IMR-90 (cell line): ENCODE measurements around the gene OR4N5. TPM values are rescaled to one million over a fixed set of nuclear protein-coding genes. Genes with fewer than 3 reads are reported as not detected.

ENCODE experiments used
- ATAC-seq: fragments of 200-7000 bp; cut with Tn5 transposase; 2 replicates; pipeline ENCODE4 v1.9.1; 2020; ENCODE audit warnings: low read depth, mild to moderate bottlenecking, moderate library complexity
- BruUV-seq: library from RNA; stranded (reverse); fragments of 400-500 nt; replicated peaks from 2 replicates; lab custom pipeline; 2021; lab: Mats Ljungman, UMichigan
- CTCF ChIA-PET: fragments of 300-600 bp; formaldehyde crosslinking; extraction: SDS; loops from one replicate; lab custom pipeline; 2021; ENCODE audit warnings: antibody characterized with exemption; lab: Yijun Ruan, JAX
- POLR2A ChIA-PET: fragments of 300-600 bp; sonication (Branson Sonifier 250); formaldehyde crosslinking; loops from one replicate; lab custom pipeline; 2022; ENCODE audit warnings: antibody characterized with exemption; ENCODE audit not compliant: unreplicated experiment; lab: Charles Lee
- DNase-seq: peaks from one replicate; pipeline ENCODE4 v3.0.0; 2013
- H2AFZ ChIP-seq: replicated peaks from 2 replicates; pipeline ENCODE3; 2013; ENCODE audit warnings: low read length, mild to moderate bottlenecking; ENCODE audit not compliant: poor library complexity
- H2AK5ac ChIP-seq: 2 replicates; pipeline ENCODE4 v1.6.1; 2013; ENCODE audit warnings: low read depth, low read length, inconsistent platforms
- H2AK9ac ChIP-seq: replicated peaks from 2 replicates; pipeline ENCODE3; 2013; ENCODE audit warnings: mild to moderate bottlenecking, low read depth, low read length, moderate library complexity; ENCODE audit not compliant: poor library complexity
- H2BK120ac ChIP-seq: 2 replicates; pipeline ENCODE4 v1.6.1; 2013; ENCODE audit warnings: low read depth, low read length, inconsistent platforms
- H2BK15ac ChIP-seq: 3 replicates; pipeline ENCODE4 v1.6.1; 2013; ENCODE audit warnings: low read depth, low read length, inconsistent platforms
- H2BK20ac ChIP-seq: 2 replicates; pipeline ENCODE4 v1.6.1; 2013; ENCODE audit warnings: low read depth, mild to moderate bottlenecking, inconsistent platforms, low read length, moderate library complexity
- H2BK5ac ChIP-seq: 2 replicates; pipeline ENCODE4 v1.6.1; 2013; ENCODE audit warnings: mild to moderate bottlenecking, low read depth, low read length, inconsistent platforms; ENCODE audit not compliant: poor library complexity, severe bottlenecking
- H3K14ac ChIP-seq: replicated peaks from 2 replicates; pipeline ENCODE4 v1.6.1; 2013; ENCODE audit warnings: low read depth, low read length, inconsistent platforms
- H3K18ac ChIP-seq: 2 replicates; pipeline ENCODE4 v1.6.1; 2013; ENCODE audit warnings: low read depth, low read length, control low read depth
- H3K23ac ChIP-seq: 2 replicates; pipeline ENCODE4 v1.6.1; 2013; ENCODE audit warnings: low read depth, low read length, inconsistent platforms
- H3K27ac ChIP-seq: 2 replicates; pipeline ENCODE4 v1.5.1; 2013; ENCODE audit warnings: mild to moderate bottlenecking, control low read depth, low read length; ENCODE audit not compliant: insufficient read depth
- H3K27me3 ChIP-seq: 2 replicates; pipeline ENCODE4 v1.6.1; 2013; ENCODE audit warnings: low read length; ENCODE audit not compliant: control insufficient read depth, insufficient read depth
- H3K36me3 ChIP-seq: 2 replicates; pipeline ENCODE4 v1.6.1; 2013; ENCODE audit warnings: low read length, mixed read lengths; ENCODE audit not compliant: control insufficient read depth, insufficient read depth
- H3K4ac ChIP-seq: 2 replicates; pipeline ENCODE4 v1.6.1; 2013; ENCODE audit warnings: low read depth, low read length, inconsistent platforms
- H3K4me1 ChIP-seq: 2 replicates; pipeline ENCODE4 v1.6.1; 2013; ENCODE audit warnings: low read length, mixed read lengths; ENCODE audit not compliant: control insufficient read depth, insufficient read depth
- H3K4me2 ChIP-seq: 2 replicates; pipeline ENCODE4 v1.6.1; 2013; ENCODE audit warnings: low read depth, mild to moderate bottlenecking, control low read depth, low read length, moderate library complexity
- H3K4me3 ChIP-seq: 2 replicates; pipeline ENCODE4 v1.5.1; 2013; ENCODE audit warnings: low read depth, mild to moderate bottlenecking, control low read depth, low read length, moderate library complexity; ENCODE audit not compliant: insufficient read depth
- H3K56ac ChIP-seq: 2 replicates; pipeline ENCODE4 v1.6.1; 2013; ENCODE audit warnings: low read length, inconsistent platforms; ENCODE audit not compliant: insufficient read depth; ENCODE audit errors: extremely low read depth
- H3K79me1 ChIP-seq, 2 experiments: 2 replicates each; pipeline ENCODE4 v1.6.1; 2013; ENCODE audit warnings: low read length in 2 of 2, inconsistent platforms in 1 of 2, low read depth in 1 of 2
- H3K9ac ChIP-seq: 2 replicates; pipeline ENCODE4 v1.6.1; 2013; ENCODE audit warnings: low read depth, low read length, control low read depth
- H3K9me1 ChIP-seq: 2 replicates; pipeline ENCODE4 v1.6.1; 2013; ENCODE audit warnings: low read length, inconsistent platforms; ENCODE audit not compliant: insufficient read depth
- H3K9me3 ChIP-seq: 2 replicates; pipeline ENCODE4 v1.6.1; 2013; ENCODE audit warnings: low read length; ENCODE audit not compliant: control insufficient read depth, insufficient read depth
- H4K20me1 ChIP-seq: 2 replicates; pipeline ENCODE4 v1.6.1; 2013; ENCODE audit warnings: low read length, inconsistent platforms; ENCODE audit not compliant: insufficient read depth
- H4K5ac ChIP-seq: 2 replicates; pipeline ENCODE4 v1.6.1; 2013; ENCODE audit warnings: mild to moderate bottlenecking, low read depth, low read length, control low read depth
- H4K8ac ChIP-seq, 2 experiments: 2 replicates each; pipeline ENCODE4 v1.6.1; 2013; ENCODE audit warnings: low read depth in 2 of 2, low read length in 2 of 2, control low read depth in 1 of 2, inconsistent platforms in 1 of 2
- H4K91ac ChIP-seq: 2 replicates; pipeline ENCODE4 v1.6.1; 2013; ENCODE audit warnings: low read depth, low read length, inconsistent platforms; ENCODE audit not compliant: insufficient read depth
- BHLHE40 ChIP-seq: fragments of 150-350 bp; IDR thresholded peaks from 2 replicates; pipeline ENCODE4 v1.6.1; 2016; ENCODE audit warnings: mild to moderate bottlenecking, low read depth, low read length
- CTCF ChIP-seq: conservative IDR thresholded peaks from 2 replicates; pipeline ENCODE4 v1.5.1; 2012; ENCODE audit warnings: mild to moderate bottlenecking, low read depth, low read length, improper control_type of control experiment
- ELK1 ChIP-seq: fragments of 150-350 bp; IDR thresholded peaks from 2 replicates; pipeline ENCODE4 v1.6.1; 2016; ENCODE audit warnings: low read depth, mild to moderate bottlenecking, low read length, moderate library complexity, borderline replicate concordance
- MXI1 ChIP-seq: IDR thresholded peaks from 2 replicates; pipeline ENCODE4 v1.6.1; 2012; ENCODE audit warnings: low read depth, mild to moderate bottlenecking, low read length, moderate library complexity, borderline replicate concordance
- RFX5 ChIP-seq: IDR thresholded peaks from 2 replicates; pipeline ENCODE4 v1.8.0; 2012; ENCODE audit warnings: low read depth, mild to moderate bottlenecking, low read length, moderate library complexity
- USF2 ChIP-seq: fragments of 150-350 bp; IDR thresholded peaks from 2 replicates; pipeline ENCODE4 v1.6.1; 2017; ENCODE audit warnings: mild to moderate bottlenecking, antibody characterized with exemption, low read length, low read depth
- WGBS, 2 experiments: methylation state at CpG; one replicate each; pipeline versions ENCODE4 v1.1.5 to v1.1.7; 2013; ENCODE audit warnings: missing lambda C conversion rate in 2 of 2; ENCODE audit not compliant: insufficient read length in 1 of 2; ENCODE audit errors: extremely low coverage in 2 of 2; 5-methylcytosine and 5-hydroxymethylcytosine counted together
- dilution Hi-C: fragments of 300-500 bp; cut with HindIII; formaldehyde crosslinking; loops from one replicate; pipeline ENCODE4 v1.14.3; 2018; ENCODE audit warnings: low sequenced_read_pairs; ENCODE audit not compliant: unreplicated experiment
- in situ Hi-C: fragments of 300-500 bp; cut with MboI; formaldehyde crosslinking; loops from 3 replicates; pipeline ENCODE4 v1.14.3; 2019; ENCODE audit warnings: low sequenced_read_pairs, inconsistent platforms, mixed read lengths
- intact Hi-C: fragments of 100-400 bp; cut with micrococcal nuclease; formaldehyde crosslinking; loops from 2 replicates; pipeline ENCODE4 v1.10.0; 2022
- polyA plus RNA-seq, 3 experiments: library from polyadenylated mRNA; depleted of rRNA; stranded (reverse); fragments of >200 nt; gene quantifications; 2 replicates each; pipeline ENCODE4 v1.2.3, GENCODE V29; 2012; ENCODE audit warnings: low replicate concordance in 1 of 3
- total RNA-seq: library from RNA; depleted of rRNA; stranded (reverse); fragments of >200 nt; gene quantifications from 2 replicates; pipeline ENCODE4 v1.2.3, GENCODE V29; 2012

OR4N5 gene
- total and polyA plus RNA-seq, 2 of the 4 experiments (the other 2 are of a cell fraction) = not detected

GRCh38 chr14:20177433-20177974 is 38.9 kb downstream of the OR4N5 start:
- Histone ChIP-seq H3K9me1 (no peaks in the 10 kb centered on the region), H2AK9ac (no peak overlapping the region), H2BK15ac (no peak overlapping the region), H3K79me1 (no peaks in the 10 kb centered on the region), H2BK120ac (no peak overlapping the region), H4K5ac (no peak overlapping the region), H4K91ac (no peak overlapping the region), H3K18ac (no peak overlapping the region), H2BK5ac (no peak overlapping the region), H3K36me3 (no peaks in the 10 kb centered on the region), H3K4me2 (no peak overlapping the region), H2AFZ (no peak overlapping the region), H3K4me1 (no peaks in the 10 kb centered on the region), H4K8ac (no peak overlapping the region), H3K56ac (no peak overlapping the region), H3K4me3 (no peak overlapping the region), H3K23ac (no peak overlapping the region), H2BK20ac (no peak overlapping the region), H3K9me3 (peaks cover 5% of the 10 kb centered on the region; the same call in 1 of the 2 replicates), H3K9ac (no peak overlapping the region), H3K14ac (no peak overlapping the region), H3K27ac (no peak overlapping the region), H3K4ac (no peak overlapping the region), H4K20me1 (no peaks in the 10 kb centered on the region), H3K27me3 (no peaks in the 10 kb centered on the region), H2AK5ac (no peak overlapping the region)
- DNase-seq (no peak), ATAC-seq (no peak)
- TF ChIP-seq ELK1 (no peak), USF2 (no peak), RFX5 (no peak), BHLHE40 (no peak), MXI1 (no peak), CTCF (no peak)
- intact Hi-C loops (no loop called here), in situ Hi-C loops (no loop called here), dilution Hi-C loops (no loop called here)
- WGBS, 2 experiments = 83% methylated on average over 1 of the region's 7 CpGs; no CpG with 5 or more reads in 1 of the 2 experiments
- BruUV-seq = no TSS peak
- POLR2A ChIA-PET = no interaction called here
- CTCF ChIA-PET = no interaction called here
